ENCODE measurements around the gene NKTR. TPM values are rescaled to one million over a fixed set of nuclear protein-coding genes. Genes with fewer than 3 reads are reported as not detected.

The NKTR gene
- total RNA-seq, 6 donors from 2014 or later: 53.7 to 231 (median 103) TPM

GRCh38 chr3:42638339-42638842, 37.9 kb downstream of the NKTR start:
- Histone ChIP-seq H3K36me3 (peaks cover 41 to 96% (median 73%) of the 10 kb centered on the region in 4 donors), H3K4me1 (peaks cover 0 to 14% (median 3%) of the 10 kb centered on the region in 4 donors), H3K27ac (peak overlapping the region; percentile 10 to 62 (median 19)), H3K9me3 (no peaks in the 10 kb centered on the region), H3K27me3 (no peaks in the 10 kb centered on the region), H3K4me3 (no peak overlapping the region)
- WGBS, 2 donors: 70 to 78% methylated on average over 6 of the region's 6 CpGs
- DNase-seq (no peak), ATAC-seq (ENCODE audit: low FRiP score in 2 of 2) (no peak)
- TF ChIP-seq POLR2AphosphoS5 (IDR thresholded peaks at IDR 0.05): no peak
- TF ChIP-seq EP300 (IDR thresholded peaks at IDR 0.05): no peak
- TF ChIP-seq POLR2A (IDR thresholded peaks at IDR 0.05): no peak
- no peak for TF ChIP-seq CTCF (IDR thresholded peaks at IDR 0.05)

- Histone ChIP-seq H3K9me3 (no peaks in the 10 kb centered on the region), H3K36me3 (peaks cover 49 to 96% (median 73%) of the 10 kb centered on the region in 4 donors), H3K4me3 (no peak overlapping the region), H3K4me1 (peaks cover 0 to 14% (median 3%) of the 10 kb centered on the region in 4 donors), H3K27ac (peak overlapping the region; percentile 12 to 62 (median 24)), H3K27me3 (no peaks in the 10 kb centered on the region)
- WGBS, 2 donors: 71 to 78% methylated on average over 6 of the region's 6 CpGs
- ATAC-seq (ENCODE audit: low FRiP score in 2 of 2): no peak
- TF ChIP-seq POLR2A (IDR thresholded peaks at IDR 0.05): no peak
- no peak for TF ChIP-seq EP300 (IDR thresholded peaks at IDR 0.05)
- TF ChIP-seq POLR2AphosphoS5 (IDR thresholded peaks at IDR 0.05): no peak
- TF ChIP-seq CTCF (IDR thresholded peaks at IDR 0.05): no peak
- DNase-seq: no peak
Observed at GRCh38 chr3:42639192-42639591, 38.7 kb downstream of the NKTR start.

GRCh38 chr3:42640129-42640528, 39.6 kb downstream of the NKTR start:
- ATAC-seq (ENCODE audit: low FRiP score in 2 of 2) (no peak), DNase-seq (no peak)
- Histone ChIP-seq H3K27ac (peak overlapping the region in 1 of 4 donors; percentile 62), H3K4me1 (peaks cover 0 to 14% (median 3%) of the 10 kb centered on the region in 4 donors), H3K4me3 (no peak overlapping the region), H3K36me3 (peaks cover 57 to 96% (median 76%) of the 10 kb centered on the region in 4 donors), H3K27me3 (no peaks in the 10 kb centered on the region), H3K9me3 (no peaks in the 10 kb centered on the region)
- no peak for TF ChIP-seq POLR2A (IDR thresholded peaks at IDR 0.05)
- no peak for TF ChIP-seq EP300 (IDR thresholded peaks at IDR 0.05)
- TF ChIP-seq POLR2AphosphoS5 (IDR thresholded peaks at IDR 0.05): no peak
- TF ChIP-seq CTCF (IDR thresholded peaks at IDR 0.05): no peak

GRCh38 chr3:42640771-42641370, 40.4 kb downstream of the NKTR start:
- WGBS, 2 donors: 79 to 82% methylated on average over 6 of the region's 6 CpGs
- Histone ChIP-seq H3K27me3 (no peaks in the 10 kb centered on the region), H3K36me3 (peaks cover 64 to 96% (median 75%) of the 10 kb centered on the region in 4 donors), H3K9me3 (no peaks in the 10 kb centered on the region), H3K4me3 (no peak overlapping the region), H3K27ac (peak overlapping the region in 1 of 4 donors; percentile 20), H3K4me1 (peaks cover 0 to 14% (median 3%) of the 10 kb centered on the region in 4 donors)
- ATAC-seq (ENCODE audit: low FRiP score in 2 of 2) (no peak), DNase-seq (no peak)
- TF ChIP-seq EP300 (IDR thresholded peaks at IDR 0.05) (no peak), POLR2A (IDR thresholded peaks at IDR 0.05) (no peak), POLR2AphosphoS5 (IDR thresholded peaks at IDR 0.05) (no peak), CTCF (IDR thresholded peaks at IDR 0.05) (no peak)

Measured in upper lobe of left lung (tissue), 6 donors.